Measurements from ENCODE around the gene FCRL2.

- TF ChIP-seq REST (IDR thresholded peaks at IDR 0.05; ENCODE audit: insufficient read depth in 1 of 2, low read depth in 2 of 2, low read length in 2 of 2) (no peak), TAF1 (IDR thresholded peaks at IDR 0.05; ENCODE audit: borderline replicate concordance, insufficient read depth, low read length) (no peak), POLR2AphosphoS5 (IDR thresholded peaks at IDR 0.05; ENCODE audit: low read depth, low read length) (no peak), SIN3A (IDR thresholded peaks at IDR 0.05; ENCODE audit: borderline replicate concordance, insufficient read depth, low read length) (no peak), FOXP2 (optimal IDR thresholded peaks at IDR 0.05; ENCODE audit: borderline replicate concordance, extremely low read depth, extremely low read length, insufficient read depth) (no peak)
Observed at GRCh38 chr1:157775101-157775870, 1.6 kb downstream of the FCRL2 start.
